ENCODE results near the gene RND3.

Gene RND3

GRCh38 chr2:150491943-150492342 is 4.5 kb upstream of the RND3 start:
- DNase-seq = no peak

- DNase-seq = no peak
These were observed 4.0 kb upstream of the RND3 start for GRCh38 chr2:150491430-150491829.

DNA sequence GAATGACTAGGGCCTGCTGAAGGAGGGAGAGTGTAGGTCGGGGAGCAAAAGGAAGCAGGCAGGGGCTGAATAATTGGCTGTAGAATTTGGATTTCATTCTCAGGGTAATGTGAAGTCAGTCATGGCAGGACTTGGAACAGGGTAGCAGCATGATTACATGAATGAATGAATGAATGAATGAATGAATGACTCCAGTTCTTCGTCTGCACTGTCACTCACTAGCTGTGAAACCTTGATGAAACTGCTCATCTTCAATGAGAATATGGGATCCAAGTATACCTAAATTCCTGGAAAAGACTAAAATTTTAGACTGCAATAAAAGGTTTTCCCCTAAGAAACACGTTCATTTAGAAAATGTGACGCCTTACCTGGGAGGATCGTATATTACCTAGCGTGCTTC is 3.0 kb upstream of the RND3 start:
- no peak for DNase-seq

- peak; percentile 56 to 77 for DNase-seq
These were observed 655 bp downstream of the RND3 start for GRCh38 chr2:150486539-150487484.

DNA sequence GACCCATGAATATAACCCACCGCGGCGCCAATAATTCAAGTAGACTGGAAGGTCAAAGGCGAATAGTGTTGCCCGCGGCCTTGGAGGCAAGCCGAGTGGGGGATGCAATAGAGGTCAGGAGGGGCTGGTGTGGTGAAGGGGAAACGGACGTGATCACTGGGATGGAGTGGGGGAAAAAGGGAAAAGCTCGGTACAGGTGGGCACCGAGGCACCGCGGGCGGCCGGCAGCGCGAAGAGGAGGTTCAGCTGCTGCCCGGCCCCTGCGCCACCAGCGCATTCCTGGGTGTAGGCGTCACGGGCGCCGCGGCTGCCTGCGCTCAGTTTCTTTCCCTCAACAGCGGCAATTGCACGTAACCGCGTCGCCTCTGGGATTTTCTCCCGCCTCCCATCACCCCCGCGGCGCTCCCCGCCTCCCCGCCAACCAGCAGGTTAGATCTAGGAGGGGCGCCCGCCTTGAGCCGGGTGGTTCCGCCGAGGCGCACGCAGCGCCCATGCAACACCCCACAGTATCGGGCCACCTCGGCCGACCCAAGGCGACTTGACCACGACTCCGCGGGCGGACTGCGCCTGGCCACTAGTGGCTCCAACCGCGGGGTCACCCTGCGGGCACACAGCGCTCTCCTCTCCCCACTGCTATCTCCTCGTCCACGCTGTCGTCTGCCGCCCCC is 1.5 kb downstream of the RND3 start:
- peak; percentile 43 to 85 for DNase-seq

- DNase-seq = peak; percentile 79 to 95
These were observed 2.2 kb downstream of the RND3 start for GRCh38 chr2:150485114-150485870.

GRCh38 chr2:150484461-150485021 is 2.9 kb downstream of the RND3 start:
- peak; percentile 22 to 47 for DNase-seq

GRCh38 chr2:150484006-150484405 is 3.5 kb downstream of the RND3 start:
- peak; percentile 62 to 66 for DNase-seq

GRCh38 chr2:150483532-150483931 is 3.9 kb downstream of the RND3 start:
- DNase-seq = no peak

DNA sequence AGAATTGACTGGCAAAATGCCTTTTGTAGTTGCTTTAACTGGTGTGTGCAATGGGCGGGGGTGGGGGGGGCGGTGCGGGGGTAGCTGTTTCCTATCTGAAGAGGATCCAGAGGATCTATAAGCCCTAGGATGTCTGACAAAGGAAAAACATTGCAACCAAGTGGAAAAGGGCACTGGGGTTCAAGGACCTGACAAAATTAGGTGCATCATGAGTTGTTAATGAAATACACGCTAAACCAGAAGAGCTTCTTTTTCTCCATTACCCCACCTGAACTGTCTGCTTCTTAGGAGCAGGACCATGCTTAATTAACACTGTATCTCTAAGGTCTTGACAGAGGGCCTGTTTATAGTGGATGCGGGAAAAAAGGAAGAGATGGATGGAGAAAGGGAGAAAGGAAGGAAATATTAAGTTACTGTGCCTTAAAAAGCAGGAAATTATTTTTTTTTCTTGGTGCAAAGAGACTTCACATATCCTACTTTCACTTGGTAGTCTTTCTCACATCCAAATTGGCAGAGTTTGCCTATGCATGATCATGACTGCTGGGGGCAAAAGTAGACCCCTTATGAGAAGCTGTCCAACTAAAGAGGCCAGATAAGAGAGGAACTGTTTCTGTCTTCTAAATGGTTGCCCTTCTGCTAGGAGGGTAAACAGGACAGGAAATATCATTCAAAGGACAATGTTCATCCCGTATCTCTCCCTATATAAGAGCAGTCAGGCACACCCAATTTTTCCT is 4.6 kb downstream of the RND3 start:
- no peak for DNase-seq

GRCh38 chr2:150482111-150482510 is 5.4 kb downstream of the RND3 start:
- DNase-seq = no peak

DNA sequence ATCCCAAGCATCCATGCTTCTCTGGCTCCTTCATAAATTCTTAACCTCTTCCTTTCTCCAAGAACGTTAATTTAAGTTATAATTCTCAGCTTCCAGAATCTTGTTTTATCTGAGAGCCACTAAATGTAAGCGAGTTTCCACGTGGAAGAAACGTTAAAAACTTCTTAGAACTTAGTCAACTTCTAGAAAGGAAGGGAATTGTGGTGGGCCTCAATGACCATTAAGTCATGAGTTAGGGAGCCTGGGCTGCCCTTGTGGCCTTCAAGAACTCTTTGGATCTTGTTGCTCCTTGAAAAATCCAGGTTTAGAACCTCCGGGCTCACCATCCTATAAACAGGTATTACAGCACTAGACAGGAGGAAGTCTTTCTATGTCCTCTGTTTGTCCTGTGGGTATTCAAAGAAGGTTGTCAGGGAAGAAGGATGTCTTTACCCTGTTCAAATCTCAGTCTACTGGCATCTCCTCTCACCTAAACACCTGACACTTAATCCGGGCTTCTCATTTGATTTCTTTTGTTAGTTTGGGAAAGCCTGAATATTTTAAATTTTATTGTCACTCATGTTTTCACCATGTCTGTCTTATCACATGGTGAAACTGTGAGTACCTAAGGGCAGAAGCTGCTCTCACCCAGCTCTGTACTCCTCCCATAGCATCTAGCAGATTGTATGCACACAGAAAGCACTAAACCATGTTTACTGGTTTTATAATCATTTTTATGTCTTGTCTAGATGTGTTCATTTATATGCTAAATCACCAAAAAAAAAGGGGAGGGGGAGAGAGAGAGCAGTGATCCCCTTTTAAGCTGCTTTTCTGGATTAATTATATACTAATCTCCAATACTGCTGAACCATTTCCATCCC is 6.3 kb downstream of the RND3 start:
- no peak for DNase-seq

DNA sequence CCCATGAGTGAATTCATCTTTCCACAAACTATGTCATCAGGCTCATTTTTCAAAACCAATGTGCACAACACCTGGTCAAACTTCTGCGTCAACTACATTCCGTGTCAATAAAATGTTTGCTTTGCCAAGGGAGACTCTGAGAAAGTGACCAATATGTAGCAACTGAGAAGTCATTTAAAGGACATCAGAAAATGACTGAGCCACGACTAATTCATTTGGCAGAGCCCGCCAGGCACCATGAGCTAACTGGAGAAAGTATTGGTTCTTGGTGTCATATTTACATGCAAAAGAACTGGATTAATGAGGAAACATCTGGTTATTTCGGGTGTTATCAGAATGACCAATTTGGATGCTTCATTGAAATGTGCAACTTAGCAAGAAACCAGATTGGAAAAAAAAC is 7.2 kb downstream of the RND3 start:
- no peak for DNase-seq

GRCh38 chr2:150479075-150479915 is 8.2 kb downstream of the RND3 start:
- DNase-seq = no peak

DNA sequence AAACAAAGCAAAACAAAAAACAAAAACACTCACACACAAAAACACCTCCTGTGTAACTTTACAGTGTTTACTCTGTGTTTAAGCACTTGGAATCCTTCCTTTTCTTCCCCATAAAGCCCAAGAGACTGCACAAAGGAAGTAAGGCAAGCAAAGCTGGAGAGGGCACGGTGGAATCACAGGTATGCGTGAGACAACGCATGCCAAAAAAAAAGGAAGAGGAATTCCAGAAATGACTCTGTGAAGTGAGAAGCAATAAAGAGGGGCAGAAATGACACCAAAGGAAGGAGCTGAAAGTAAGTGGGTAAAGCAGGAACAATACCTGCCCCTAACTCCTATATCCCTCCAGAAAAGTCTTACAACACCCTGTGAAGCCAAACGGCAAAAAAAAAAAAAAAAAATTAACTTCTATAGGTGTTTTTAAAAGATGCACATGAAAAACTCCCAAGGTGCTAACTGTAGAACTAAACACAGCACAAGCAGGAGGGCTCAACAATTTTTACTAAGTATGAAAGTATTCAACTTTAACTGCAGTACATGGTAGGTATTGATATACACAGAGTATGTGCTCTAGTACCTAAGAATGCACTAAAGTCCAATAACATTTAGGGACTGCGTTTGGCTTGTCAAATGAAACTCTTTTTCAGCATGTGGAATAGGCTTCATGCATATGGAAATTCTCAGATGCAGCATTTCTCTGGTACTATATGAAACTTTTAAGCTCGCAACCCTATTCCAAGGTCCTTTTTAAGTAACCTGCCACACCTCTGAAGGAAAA is 9.1 kb downstream of the RND3 start:
- DNase-seq = no peak

GRCh38 chr2:150477347-150477746 is 10.1 kb downstream of the RND3 start:
- no peak for DNase-seq

DNA sequence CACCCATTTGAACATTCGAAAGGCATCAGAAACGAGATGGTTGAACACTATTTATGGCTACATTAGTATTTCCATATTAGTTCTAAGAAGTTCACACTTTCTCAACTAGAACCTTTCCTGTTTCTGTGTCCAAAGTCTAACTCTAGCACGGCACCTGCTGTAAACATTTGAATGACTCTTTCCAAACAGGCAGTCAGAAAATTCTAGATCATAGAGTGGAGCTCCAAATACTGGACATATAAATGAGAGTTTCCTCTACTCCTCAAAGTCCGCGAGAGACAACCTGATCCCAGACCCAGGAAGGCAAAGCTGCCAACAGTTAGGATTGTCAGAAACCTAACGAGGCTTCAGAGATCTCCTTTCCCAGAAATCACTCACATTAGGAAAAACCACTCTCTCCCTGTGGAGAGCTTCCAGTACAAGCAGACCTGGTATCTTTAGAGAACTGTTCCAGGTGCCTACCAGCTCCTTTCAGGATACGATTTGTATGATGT is 10.6 kb downstream of the RND3 start:
- no peak for DNase-seq

- DNase-seq = no peak
These were observed 11.2 kb downstream of the RND3 start for GRCh38 chr2:150476286-150476685.

Measured in NCI-H526 (cell line).